SK-N-SH (cell line): ENCODE measurements around the gene OAS2. TPM values are rescaled to one million over a fixed set of nuclear protein-coding genes. Genes with fewer than 3 reads are reported as not detected.

Experiments used
- CTCF ChIA-PET: fragments of 300-600, 350-600 bp; formaldehyde crosslinking; extraction: SDS; loops from one replicate; lab custom pipeline; 2021; lab: Yijun Ruan, JAX
- POLR2A ChIA-PET: fragments of 350-600 bp; sonication (Branson Sonifier 250); formaldehyde crosslinking; extraction: SDS; loops from one replicate; lab custom pipeline; 2020; ENCODE audit warnings: antibody characterized with exemption, inconsistent platforms; lab: Yijun Ruan, JAX
- DNase-seq: peaks from one replicate; pipeline ENCODE4 v3.0.0; 2012
- H2AFZ ChIP-seq: fragments of 200-600 bp; sonication (generic); 2 replicates; pipeline ENCODE4 v1.8.1; 2016; ENCODE audit warnings: antibody characterized with exemption, mild to moderate bottlenecking, low read depth
- H3F3A ChIP-seq: fragments of 200-600 bp; sonication (generic); replicated peaks from 2 replicates; pipeline ENCODE3; 2016; ENCODE audit warnings: antibody characterized with exemption, mild to moderate bottlenecking; ENCODE audit not compliant: insufficient read depth
- H3K27ac ChIP-seq, 2 experiments: fragments of 200-500 bp in 1 of 2; fragments of 200-600 bp in 1 of 2; sonication (Bioruptor generic) in 1 of 2; sonication (generic), shearing (Covaris generic) in 1 of 2; 2 replicates each; pipeline versions ENCODE4 v1.5.1 to v1.6.1; 2014 to 2016; ENCODE audit warnings: low read depth in 2 of 2, inconsistent platforms in 1 of 2, low read length in 1 of 2, mild to moderate bottlenecking in 1 of 2, mixed read lengths in 1 of 2
- H3K27me3 ChIP-seq: fragments of 200-600 bp; sonication (generic), shearing (Covaris generic); 2 replicates; pipeline ENCODE4 v1.6.1; 2016; ENCODE audit warnings: mixed run types; ENCODE audit not compliant: insufficient read depth
- H3K36me3 ChIP-seq, 2 experiments: fragments of 200-500 bp in 1 of 2; fragments of 200-600 bp in 1 of 2; sonication (Bioruptor generic) in 1 of 2; sonication (generic) in 1 of 2; replicated peaks in 1 of 2; 2 replicates each; pipeline versions ENCODE3 to v1.5.1; 2014 to 2016; ENCODE audit warnings: low read length in 1 of 2, mild to moderate bottlenecking in 1 of 2; ENCODE audit not compliant: insufficient read depth in 2 of 2, control insufficient read depth in 1 of 2
- H3K4me1 ChIP-seq, 2 experiments: fragments of 200-500 bp in 1 of 2; fragments of 200-600 bp in 1 of 2; sonication (Bioruptor generic) in 1 of 2; sonication (generic), shearing (Covaris generic) in 1 of 2; 2 replicates each; pipeline versions ENCODE4 v1.5.1 to v1.6.1; 2014 to 2016; ENCODE audit warnings: low read depth in 1 of 2, low read length in 1 of 2, mixed run types in 1 of 2; ENCODE audit not compliant: insufficient read depth in 2 of 2, control insufficient read depth in 1 of 2
- H3K4me2 ChIP-seq: fragments of 200-600 bp; sonication (generic), shearing (Covaris generic); 2 replicates; pipeline ENCODE4 v1.6.1; 2017; ENCODE audit warnings: mixed run types
- H3K4me3 ChIP-seq, 2 experiments: fragments of 200-500 bp in 1 of 2; fragments of 200-600 bp in 1 of 2; sonication (Bioruptor generic) in 1 of 2; sonication (generic), shearing (Covaris generic) in 1 of 2; 2 replicates each; pipeline versions ENCODE4 v1.5.1 to v1.8.1; 2014 to 2016; ENCODE audit warnings: low read depth in 2 of 2, inconsistent platforms in 1 of 2, low read length in 1 of 2, mild to moderate bottlenecking in 1 of 2, mixed read lengths in 1 of 2, moderate library complexity in 1 of 2
- H3K79me2 ChIP-seq: fragments of 200-600 bp; sonication (generic); 2 replicates; pipeline ENCODE4 v1.8.1; 2017; ENCODE audit warnings: mild to moderate bottlenecking; ENCODE audit not compliant: insufficient read depth
- H3K9ac ChIP-seq: fragments of 200-600 bp; sonication (generic); 2 replicates; pipeline ENCODE4 v1.6.1; 2017; ENCODE audit warnings: mixed run types
- H3K9me2 ChIP-seq: fragments of 200-600 bp; sonication (generic); 2 replicates; pipeline ENCODE4 v1.6.1; 2017; ENCODE audit warnings: mixed run types
- H3K9me3 ChIP-seq: fragments of 200-600 bp; sonication (generic); 2 replicates; pipeline ENCODE4 v1.6.1; 2017; ENCODE audit warnings: mixed run types, mild to moderate bottlenecking, moderate library complexity
- H4K20me1 ChIP-seq: fragments of 200-600 bp; sonication (generic); 2 replicates; pipeline ENCODE4 v1.6.1; 2017; ENCODE audit warnings: mild to moderate bottlenecking, mixed run types; ENCODE audit not compliant: insufficient read depth
- CHD2 ChIP-seq: fragments of 150-350 bp; IDR thresholded peaks from 2 replicates; pipeline ENCODE4 v1.6.1; 2018; ENCODE audit warnings: low read length; ENCODE audit not compliant: partially characterized antibody
- MXI1 ChIP-seq: IDR thresholded peaks from 2 replicates; pipeline ENCODE4 v1.6.1; 2012; ENCODE audit warnings: mild to moderate bottlenecking, low read depth, low read length, improper control_type of control experiment
- SIN3A ChIP-seq: IDR thresholded peaks from 2 replicates; pipeline ENCODE4 v1.6.1; 2012; ENCODE audit warnings: low read depth, mild to moderate bottlenecking, low read length, moderate library complexity, borderline replicate concordance
- TAF1 ChIP-seq: IDR thresholded peaks from 2 replicates; pipeline ENCODE4 v1.6.1; 2012; ENCODE audit warnings: low read depth, mild to moderate bottlenecking, low read length, moderate library complexity, borderline replicate concordance
- TEAD4 ChIP-seq: IDR thresholded peaks from 2 replicates; pipeline ENCODE4 v1.4.0; 2012; ENCODE audit warnings: mild to moderate bottlenecking, borderline replicate concordance; ENCODE audit not compliant: insufficient read depth
- YY1 ChIP-seq: IDR thresholded peaks from 2 replicates; pipeline ENCODE4 v1.4.0; 2012; ENCODE audit warnings: low read depth, mild to moderate bottlenecking
- WGBS: methylation state at CpG from one replicate; pipeline ENCODE4 v1.1.6; 2017; ENCODE audit warnings: low lambda C conversion rate; 5-methylcytosine and 5-hydroxymethylcytosine counted together
- polyA plus RNA-seq, 3 experiments: library from polyadenylated mRNA; depleted of rRNA; stranded (reverse); fragments of >200 nt; gene quantifications; 2 replicates each; pipeline ENCODE4 v1.2.3, GENCODE V29; 2012
- TF ChIP-seq, protein P1 (sequence below): fragments of 200-600 bp; sonication (generic); IDR thresholded peaks from 2 replicates; pipeline ENCODE4 v1.6.1; 2017; ENCODE audit warnings: antibody characterized with exemption, mild to moderate bottlenecking, moderate library complexity
- TF ChIP-seq, protein P2 (sequence below): IDR thresholded peaks from 2 replicates; pipeline ENCODE4 v1.6.1; 2012; ENCODE audit warnings: mild to moderate bottlenecking, low read depth, low read length, moderate library complexity
- TF ChIP-seq, protein P3 (sequence below): fragments of 150-350 bp; IDR thresholded peaks from 2 replicates; pipeline ENCODE4 v1.6.1; 2017; ENCODE audit warnings: antibody characterized with exemption, low read length, low read depth, borderline replicate concordance
- TF ChIP-seq, protein P4 (sequence below): IDR thresholded peaks from 2 replicates; pipeline ENCODE4 v1.4.0; 2012; ENCODE audit warnings: low read depth

The OAS2 gene
- polyA plus RNA-seq, 1 of the 3 experiments (the other 2 are of a cell fraction) = not detected

DNA sequence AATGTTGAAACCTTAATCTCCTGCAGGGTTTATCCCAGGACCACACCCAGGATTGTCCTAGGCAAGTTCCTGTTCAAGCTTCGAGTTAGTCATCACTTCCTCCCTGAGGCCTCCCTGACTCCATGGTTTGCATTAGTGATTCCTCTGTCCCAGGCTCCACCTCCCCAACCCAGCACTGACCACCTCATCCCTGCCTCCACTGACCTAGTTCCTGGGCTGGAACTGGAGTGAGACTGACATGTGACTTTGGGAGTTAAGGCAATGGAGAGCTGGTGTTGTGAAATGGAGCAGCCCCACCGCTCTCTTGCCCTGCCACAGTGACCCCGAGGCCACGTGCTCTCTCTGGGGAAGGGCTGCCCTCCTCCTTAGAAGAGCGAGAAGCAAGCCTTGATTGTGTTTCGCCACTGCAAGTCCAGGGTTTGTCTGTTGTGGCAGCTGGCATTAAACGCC is 62.4 kb downstream of the OAS2 start:
- Histone ChIP-seq H4K20me1 (no peaks in the 10 kb centered on the region), H3K27ac (no peak overlapping the region), H3K4me1 (peaks cover 0 to 3% of the 10 kb centered on the region in 2 experiments; a peak in 1 of 4 replicates), H3K36me3 (no peaks in the 10 kb centered on the region), H3K4me3 (no peak overlapping the region), H3K9me2 (no peaks in the 10 kb centered on the region), H3K9me3 (no peaks in the 10 kb centered on the region), H3F3A (no peaks in the 10 kb centered on the region), H3K4me2 (no peak overlapping the region), H3K9ac (no peak overlapping the region), H2AFZ (peak overlapping the region; percentile 81; the same call in 1 of the 2 replicates)
- no peak for DNase-seq
- 62% methylated on average over 7 of the region's 7 CpGs for WGBS
- POLR2A ChIA-PET = no interaction called here
- no peak for TF ChIP-seq TAF1
- TF ChIP-seq, protein P1, sequence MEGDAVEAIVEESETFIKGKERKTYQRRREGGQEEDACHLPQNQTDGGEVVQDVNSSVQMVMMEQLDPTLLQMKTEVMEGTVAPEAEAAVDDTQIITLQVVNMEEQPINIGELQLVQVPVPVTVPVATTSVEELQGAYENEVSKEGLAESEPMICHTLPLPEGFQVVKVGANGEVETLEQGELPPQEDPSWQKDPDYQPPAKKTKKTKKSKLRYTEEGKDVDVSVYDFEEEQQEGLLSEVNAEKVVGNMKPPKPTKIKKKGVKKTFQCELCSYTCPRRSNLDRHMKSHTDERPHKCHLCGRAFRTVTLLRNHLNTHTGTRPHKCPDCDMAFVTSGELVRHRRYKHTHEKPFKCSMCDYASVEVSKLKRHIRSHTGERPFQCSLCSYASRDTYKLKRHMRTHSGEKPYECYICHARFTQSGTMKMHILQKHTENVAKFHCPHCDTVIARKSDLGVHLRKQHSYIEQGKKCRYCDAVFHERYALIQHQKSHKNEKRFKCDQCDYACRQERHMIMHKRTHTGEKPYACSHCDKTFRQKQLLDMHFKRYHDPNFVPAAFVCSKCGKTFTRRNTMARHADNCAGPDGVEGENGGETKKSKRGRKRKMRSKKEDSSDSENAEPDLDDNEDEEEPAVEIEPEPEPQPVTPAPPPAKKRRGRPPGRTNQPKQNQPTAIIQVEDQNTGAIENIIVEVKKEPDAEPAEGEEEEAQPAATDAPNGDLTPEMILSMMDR = no peak
- no peak for TF ChIP-seq MXI1
- no peak for TF ChIP-seq CHD2
- no peak for TF ChIP-seq YY1
- TF ChIP-seq, protein P2, sequence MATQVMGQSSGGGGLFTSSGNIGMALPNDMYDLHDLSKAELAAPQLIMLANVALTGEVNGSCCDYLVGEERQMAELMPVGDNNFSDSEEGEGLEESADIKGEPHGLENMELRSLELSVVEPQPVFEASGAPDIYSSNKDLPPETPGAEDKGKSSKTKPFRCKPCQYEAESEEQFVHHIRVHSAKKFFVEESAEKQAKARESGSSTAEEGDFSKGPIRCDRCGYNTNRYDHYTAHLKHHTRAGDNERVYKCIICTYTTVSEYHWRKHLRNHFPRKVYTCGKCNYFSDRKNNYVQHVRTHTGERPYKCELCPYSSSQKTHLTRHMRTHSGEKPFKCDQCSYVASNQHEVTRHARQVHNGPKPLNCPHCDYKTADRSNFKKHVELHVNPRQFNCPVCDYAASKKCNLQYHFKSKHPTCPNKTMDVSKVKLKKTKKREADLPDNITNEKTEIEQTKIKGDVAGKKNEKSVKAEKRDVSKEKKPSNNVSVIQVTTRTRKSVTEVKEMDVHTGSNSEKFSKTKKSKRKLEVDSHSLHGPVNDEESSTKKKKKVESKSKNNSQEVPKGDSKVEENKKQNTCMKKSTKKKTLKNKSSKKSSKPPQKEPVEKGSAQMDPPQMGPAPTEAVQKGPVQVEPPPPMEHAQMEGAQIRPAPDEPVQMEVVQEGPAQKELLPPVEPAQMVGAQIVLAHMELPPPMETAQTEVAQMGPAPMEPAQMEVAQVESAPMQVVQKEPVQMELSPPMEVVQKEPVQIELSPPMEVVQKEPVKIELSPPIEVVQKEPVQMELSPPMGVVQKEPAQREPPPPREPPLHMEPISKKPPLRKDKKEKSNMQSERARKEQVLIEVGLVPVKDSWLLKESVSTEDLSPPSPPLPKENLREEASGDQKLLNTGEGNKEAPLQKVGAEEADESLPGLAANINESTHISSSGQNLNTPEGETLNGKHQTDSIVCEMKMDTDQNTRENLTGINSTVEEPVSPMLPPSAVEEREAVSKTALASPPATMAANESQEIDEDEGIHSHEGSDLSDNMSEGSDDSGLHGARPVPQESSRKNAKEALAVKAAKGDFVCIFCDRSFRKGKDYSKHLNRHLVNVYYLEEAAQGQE = no peak
- TF ChIP-seq, all 33 proteins: peak for 0
- H3K79me2 ChIP-seq = no peaks in the 10 kb centered on the region
- no peaks in the 10 kb centered on the region for H3K27me3 ChIP-seq
- CTCF ChIA-PET = interaction anchor here (1.0 to 7.3 kb wide), 4 partner anchors 9 to 140 kb away, joined by 3 to 50 read pairs (median 6); no protein-coding TSS in a partner anchor

DNA sequence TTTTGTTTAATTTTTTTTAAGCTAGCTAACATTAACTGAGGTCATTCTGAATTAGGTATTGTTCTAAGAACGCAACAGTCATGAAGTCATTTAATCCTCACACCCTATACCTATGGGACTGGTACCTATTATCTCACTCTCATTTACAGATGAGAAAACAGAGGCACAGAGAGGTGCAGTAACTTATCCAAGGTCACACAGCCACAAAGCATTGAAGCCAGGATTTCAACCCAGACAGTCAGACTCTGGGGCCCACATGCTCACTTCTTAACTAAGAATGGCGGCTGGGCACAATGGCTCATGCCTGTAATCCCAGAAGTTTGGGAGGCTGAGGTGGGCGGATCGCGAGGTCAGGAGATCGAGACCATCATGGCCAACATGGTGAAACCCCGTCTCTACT is 63.2 kb downstream of the OAS2 start:
- no peak for DNase-seq
- H3K4me2 ChIP-seq = no peak overlapping the region
- WGBS = 87% methylated on average over 7 of the region's 7 CpGs
- TF ChIP-seq, protein P3, sequence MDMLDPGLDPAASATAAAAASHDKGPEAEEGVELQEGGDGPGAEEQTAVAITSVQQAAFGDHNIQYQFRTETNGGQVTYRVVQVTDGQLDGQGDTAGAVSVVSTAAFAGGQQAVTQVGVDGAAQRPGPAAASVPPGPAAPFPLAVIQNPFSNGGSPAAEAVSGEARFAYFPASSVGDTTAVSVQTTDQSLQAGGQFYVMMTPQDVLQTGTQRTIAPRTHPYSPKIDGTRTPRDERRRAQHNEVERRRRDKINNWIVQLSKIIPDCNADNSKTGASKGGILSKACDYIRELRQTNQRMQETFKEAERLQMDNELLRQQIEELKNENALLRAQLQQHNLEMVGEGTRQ = no peak
- TF ChIP-seq, protein P4, sequence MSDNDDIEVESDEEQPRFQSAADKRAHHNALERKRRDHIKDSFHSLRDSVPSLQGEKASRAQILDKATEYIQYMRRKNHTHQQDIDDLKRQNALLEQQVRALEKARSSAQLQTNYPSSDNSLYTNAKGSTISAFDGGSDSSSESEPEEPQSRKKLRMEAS = no peak
- TF ChIP-seq SIN3A (no peak), YY1 (no peak), TEAD4 (no peak)
- TF ChIP-seq, all 33 proteins: peak for 0
- Histone ChIP-seq H3K27me3 (no peaks in the 10 kb centered on the region), H3K9me2 (no peaks in the 10 kb centered on the region), H3K79me2 (no peaks in the 10 kb centered on the region), H4K20me1 (no peaks in the 10 kb centered on the region), H3K36me3 (no peaks in the 10 kb centered on the region), H3K27ac (no peak overlapping the region), H3K9me3 (no peaks in the 10 kb centered on the region), H2AFZ (no peak overlapping the region), H3K9ac (no peak overlapping the region), H3K4me3 (no peak overlapping the region), H3K4me1 (peaks cover 0 to 3% of the 10 kb centered on the region in 2 experiments; a peak in 1 of 4 replicates), H3F3A (no peaks in the 10 kb centered on the region)
- CTCF ChIA-PET = interaction anchor here (1.6 to 7.3 kb wide), 2 partner anchors 8 to 133 kb away, joined by 3 to 50 read pairs; no protein-coding TSS in a partner anchor
- POLR2A ChIA-PET = no interaction called here
